Measurements from ENCODE around the gene SERF2.
"Not testable (repeated sequence)": the region's sequence is repeated elsewhere in the genome, so short reads cannot be mapped to it uniquely, and the experiment has no call there.

Gene SERF2

GRCh38 chr15:43795997-43796396 lies 3.9 kb downstream of the SERF2 start:
- H3K9ac ChIP-seq (ENCODE audit: low read length) = no peak overlapping the region
- no peak overlapping the region for H3K27ac ChIP-seq (ENCODE audit: low read length)
- H3K27me3 ChIP-seq (ENCODE audit: control insufficient read depth, insufficient read depth, low read length) = no peaks in the 10 kb centered on the region
- H3K4me1 ChIP-seq (ENCODE audit: control insufficient read depth, low read depth, low read length) = peaks cover 38% of the 10 kb centered on the region
- peaks cover 41% of the 10 kb centered on the region for H3K36me3 ChIP-seq (ENCODE audit: control insufficient read depth, low read depth, low read length)
- no peaks in the 10 kb centered on the region for H3K9me3 ChIP-seq (ENCODE audit: control insufficient read depth, low read depth, low read length)
- H3K4me3 ChIP-seq (ENCODE audit: low read length) = no peak overlapping the region

DNA sequence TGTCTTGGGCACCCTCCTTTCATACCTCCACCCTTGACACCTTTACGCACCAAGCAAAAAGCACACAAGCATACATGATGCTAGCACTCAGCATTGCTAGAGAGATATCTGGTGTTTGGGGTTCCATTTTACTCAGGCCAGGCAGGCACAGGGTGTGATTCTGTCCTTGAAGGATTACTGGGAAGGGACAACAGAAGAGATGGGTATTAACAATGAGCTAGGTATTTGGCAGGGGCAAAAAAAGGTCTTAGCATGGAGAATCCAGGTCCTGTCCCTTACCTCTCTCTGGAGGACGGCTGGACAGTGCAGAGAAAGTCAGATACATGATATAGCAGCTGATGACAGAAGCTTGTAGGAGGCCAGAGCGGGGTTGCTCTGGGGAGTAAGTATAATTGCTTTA lies 4.4 kb downstream of the SERF2 start:
- Histone ChIP-seq H3K9ac (ENCODE audit: low read length) (no peak overlapping the region), H3K36me3 (ENCODE audit: control insufficient read depth, low read depth, low read length) (peaks cover 42% of the 10 kb centered on the region), H3K4me3 (ENCODE audit: low read length) (no peak overlapping the region), H3K9me3 (ENCODE audit: control insufficient read depth, low read depth, low read length) (no peaks in the 10 kb centered on the region), H3K27ac (ENCODE audit: low read length) (no peak overlapping the region), H3K27me3 (ENCODE audit: control insufficient read depth, insufficient read depth, low read length) (no peaks in the 10 kb centered on the region), H3K4me1 (ENCODE audit: control insufficient read depth, low read depth, low read length) (peaks cover 40% of the 10 kb centered on the region)

DNA sequence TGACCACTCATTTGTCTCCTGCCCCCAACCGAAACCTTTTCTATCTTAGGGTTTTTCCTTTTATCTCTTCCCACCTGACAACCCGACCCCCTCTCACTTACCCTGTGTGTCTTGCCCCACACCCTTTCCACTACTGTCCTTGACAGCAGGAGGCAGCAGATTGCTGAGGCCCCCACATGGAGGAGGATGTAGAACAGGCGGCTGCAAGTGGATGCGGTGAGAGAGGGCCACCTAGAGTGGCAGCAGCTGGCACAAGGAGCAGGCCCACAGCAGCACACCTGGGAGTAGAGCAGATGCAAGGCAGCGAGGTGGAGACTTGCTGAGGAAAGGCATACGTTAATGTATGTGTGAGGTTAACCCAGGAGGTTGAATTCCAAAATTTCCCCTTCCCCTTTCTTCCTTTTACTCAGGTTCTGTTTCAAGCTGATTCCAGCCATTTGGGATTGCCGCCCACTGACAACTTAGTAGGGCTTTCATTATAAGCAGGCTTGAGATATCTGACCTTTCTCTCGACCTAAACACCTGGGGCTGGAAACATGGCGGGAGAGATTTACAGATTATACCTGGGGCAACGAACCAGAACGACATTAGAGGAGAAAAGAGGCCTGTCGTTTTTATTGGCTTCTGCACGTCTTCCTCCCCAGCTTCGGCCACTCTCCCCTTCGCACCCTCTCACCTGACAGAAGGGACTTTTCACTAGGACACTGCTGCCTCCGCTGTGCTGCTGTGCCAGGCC lies 7.3 kb downstream of the SERF2 start:
- Histone ChIP-seq H3K27ac (ENCODE audit: low read length) (no peak overlapping the region), H3K27me3 (ENCODE audit: control insufficient read depth, insufficient read depth, low read length) (no peaks in the 10 kb centered on the region), H3K4me1 (ENCODE audit: control insufficient read depth, low read depth, low read length) (peaks cover 27% of the 10 kb centered on the region), H3K4me3 (ENCODE audit: low read length) (no peak overlapping the region), H3K9me3 (ENCODE audit: control insufficient read depth, low read depth, low read length) (no peaks in the 10 kb centered on the region), H3K9ac (ENCODE audit: low read length) (no peak overlapping the region), H3K36me3 (ENCODE audit: control insufficient read depth, low read depth, low read length) (peaks cover 42% of the 10 kb centered on the region)

- Histone ChIP-seq H3K27ac (ENCODE audit: low read length) (no peak within 1 kb of the TSS), H3K4me3 (ENCODE audit: low read length) (peak within 1 kb of the TSS; percentile 86), H3K9ac (ENCODE audit: low read length) (peak within 1 kb of the TSS; percentile 58), H3K9me3 (ENCODE audit: control insufficient read depth, low read depth, low read length) (no peaks in the 10 kb centered on the region), H3K36me3 (ENCODE audit: control insufficient read depth, low read depth, low read length) (peaks cover 42% of the 10 kb centered on the region), H3K27me3 (ENCODE audit: control insufficient read depth, insufficient read depth, low read length) (no peaks in the 10 kb centered on the region), H3K4me1 (ENCODE audit: control insufficient read depth, low read depth, low read length) (peaks cover 22% of the 10 kb centered on the region)
Observed at GRCh38 chr15:43799945-43800285, 7.8 kb downstream of the SERF2 start, which contains the start of gene SERINC4. TSS of gene SERINC4 (minus strand) at chr15:43800220. CDS start at chr15:43799986, 234 bp downstream.

DNA sequence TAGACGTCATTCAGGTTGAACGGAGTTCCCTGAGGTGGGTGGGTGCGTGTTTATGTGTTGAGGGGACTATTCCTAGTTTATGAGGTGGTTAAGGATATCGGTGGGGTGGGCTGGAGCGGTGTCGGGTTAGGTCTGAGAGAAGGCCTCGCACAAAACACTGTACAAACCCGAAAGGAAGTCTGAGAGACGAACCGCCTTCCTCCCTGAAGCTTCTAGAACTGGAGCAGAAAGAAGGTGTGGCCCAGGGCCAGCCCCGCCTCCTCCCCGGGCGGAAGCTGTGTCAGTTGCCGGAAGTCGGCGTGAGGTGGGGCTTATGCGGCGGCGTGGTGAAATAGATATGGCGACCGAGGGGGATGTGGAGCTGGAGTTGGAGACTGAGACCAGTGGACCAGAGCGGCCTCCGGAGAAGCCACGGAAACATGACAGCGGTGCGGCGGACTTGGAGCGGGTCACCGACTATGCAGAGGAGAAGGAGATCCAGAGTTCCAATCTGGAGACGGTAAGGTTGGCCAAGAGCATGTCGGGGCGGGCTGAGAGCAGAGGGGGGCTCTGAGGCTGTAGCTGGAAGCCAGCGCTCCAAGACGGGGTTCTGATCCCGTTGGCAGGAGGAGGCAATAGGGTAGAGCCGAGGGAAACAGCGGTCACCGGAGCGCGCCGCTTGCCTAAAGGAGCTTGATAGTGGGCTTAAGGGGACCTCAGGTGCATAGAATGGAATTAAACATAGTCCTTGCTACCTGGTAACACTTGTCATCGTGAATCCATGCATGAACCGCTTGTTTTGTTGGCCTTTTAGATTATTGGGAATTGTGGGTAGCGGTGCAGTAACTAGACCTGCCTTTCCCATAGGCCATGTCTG lies 8.4 kb downstream of the SERF2 start, which contains the start of gene HYPK:
Gene HYPK (plus strand): TSS at position 314 of the 856 bp plus-strand sequence. CDS start 24 bp downstream, at position 338.
- Histone ChIP-seq H3K4me1 (ENCODE audit: control insufficient read depth, low read depth, low read length) (peaks cover 16% of the 10 kb centered on the region), H3K27ac (ENCODE audit: low read length) (no peak within 1 kb of the TSS), H3K36me3 (ENCODE audit: control insufficient read depth, low read depth, low read length) (peaks cover 44% of the 10 kb centered on the region)

GRCh38 chr15:43802676-43803075 lies 10.6 kb downstream of the SERF2 start:
- H3K9ac ChIP-seq (ENCODE audit: low read length); H3K4me1 ChIP-seq (ENCODE audit: control insufficient read depth, low read depth, low read length); H3K9me3 ChIP-seq (ENCODE audit: control insufficient read depth, low read depth, low read length); H3K27me3 ChIP-seq (ENCODE audit: control insufficient read depth, insufficient read depth, low read length); H3K4me3 ChIP-seq (ENCODE audit: low read length); H3K27ac ChIP-seq (ENCODE audit: low read length): not testable (repeated sequence)
- peaks cover 47% of the 10 kb centered on the region for H3K36me3 ChIP-seq (ENCODE audit: control insufficient read depth, low read depth, low read length)

More for the DNA sequence above, 8.4 kb downstream of the SERF2 start, which contains the start of gene HYPK:
- no peaks in the 10 kb centered on the region for H3K27me3 ChIP-seq (ENCODE audit: control insufficient read depth, insufficient read depth, low read length)
- peak within 1 kb of the TSS; percentile 86 for H3K4me3 ChIP-seq (ENCODE audit: low read length)
- H3K9ac ChIP-seq (ENCODE audit: low read length) = peak within 1 kb of the TSS; percentile 58
- no peaks in the 10 kb centered on the region for H3K9me3 ChIP-seq (ENCODE audit: control insufficient read depth, low read depth, low read length)

GRCh38 chr15:43808435-43808950 lies 16.4 kb downstream of the SERF2 start:
- Histone ChIP-seq H3K27me3 (ENCODE audit: control insufficient read depth, insufficient read depth, low read length) (no peaks in the 10 kb centered on the region), H3K36me3 (ENCODE audit: control insufficient read depth, low read depth, low read length) (peaks cover 80% of the 10 kb centered on the region), H3K9ac (ENCODE audit: low read length) (no peak overlapping the region), H3K4me1 (ENCODE audit: control insufficient read depth, low read depth, low read length) (no peaks in the 10 kb centered on the region), H3K27ac (ENCODE audit: low read length) (no peak overlapping the region), H3K9me3 (ENCODE audit: control insufficient read depth, low read depth, low read length) (no peaks in the 10 kb centered on the region), H3K4me3 (ENCODE audit: low read length) (no peak overlapping the region)

- H3K4me1 ChIP-seq (ENCODE audit: control insufficient read depth, low read depth, low read length) = no peaks in the 10 kb centered on the region
- no peaks in the 10 kb centered on the region for H3K9me3 ChIP-seq (ENCODE audit: control insufficient read depth, low read depth, low read length)
- no peak overlapping the region for H3K9ac ChIP-seq (ENCODE audit: low read length)
- no peak overlapping the region for H3K4me3 ChIP-seq (ENCODE audit: low read length)
- H3K36me3 ChIP-seq (ENCODE audit: control insufficient read depth, low read depth, low read length) = peaks cover 82% of the 10 kb centered on the region
- H3K27me3 ChIP-seq (ENCODE audit: control insufficient read depth, insufficient read depth, low read length) = no peaks in the 10 kb centered on the region
- no peak overlapping the region for H3K27ac ChIP-seq (ENCODE audit: low read length)
Observed at GRCh38 chr15:43808960-43809678, 17.0 kb downstream of the SERF2 start.

GRCh38 chr15:43815064-43815463 lies 22.9 kb downstream of the SERF2 start:
- H3K27ac ChIP-seq (ENCODE audit: low read length); H3K9ac ChIP-seq (ENCODE audit: low read length); H3K9me3 ChIP-seq (ENCODE audit: control insufficient read depth, low read depth, low read length); H3K4me3 ChIP-seq (ENCODE audit: low read length); H3K4me1 ChIP-seq (ENCODE audit: control insufficient read depth, low read depth, low read length); H3K27me3 ChIP-seq (ENCODE audit: control insufficient read depth, insufficient read depth, low read length): not testable (repeated sequence)
- peaks cover 60% of the 10 kb centered on the region for H3K36me3 ChIP-seq (ENCODE audit: control insufficient read depth, low read depth, low read length)

DNA sequence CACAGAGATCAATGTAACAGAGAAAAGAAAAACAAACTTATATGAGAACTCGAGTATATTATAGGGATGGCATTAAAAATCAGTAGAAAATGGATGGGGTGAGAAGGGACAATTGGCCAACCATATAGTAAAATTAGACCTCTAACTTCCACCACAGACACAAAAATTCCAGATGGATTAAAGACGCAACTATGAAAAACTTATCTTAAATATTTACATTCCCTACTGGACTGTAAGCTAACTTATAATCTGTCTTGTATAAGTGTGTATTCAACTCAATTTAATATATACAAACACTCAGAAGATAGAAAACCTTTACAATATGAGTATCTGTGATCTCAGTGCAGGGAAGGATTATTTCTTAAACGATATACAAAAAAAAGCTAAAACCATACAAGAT lies 29.4 kb downstream of the SERF2 start:
- H3K4me1 ChIP-seq (ENCODE audit: control insufficient read depth, low read depth, low read length) = peaks cover 3% of the 10 kb centered on the region
- H3K9ac ChIP-seq (ENCODE audit: low read length) = no peak overlapping the region
- peaks cover 12% of the 10 kb centered on the region for H3K36me3 ChIP-seq (ENCODE audit: control insufficient read depth, low read depth, low read length)

More for the DNA sequence above, 29.4 kb downstream of the SERF2 start:
- Histone ChIP-seq H3K4me3 (ENCODE audit: low read length) (no peak overlapping the region), H3K27ac (ENCODE audit: low read length) (no peak overlapping the region), H3K9me3 (ENCODE audit: control insufficient read depth, low read depth, low read length) (no peaks in the 10 kb centered on the region), H3K27me3 (ENCODE audit: control insufficient read depth, insufficient read depth, low read length) (peaks cover 14% of the 10 kb centered on the region)
